GM21447 (cell line): Measurements from ENCODE around the gene ZBTB33.

Experiments
- ATAC-seq: cut with Tn5 transposase; IDR thresholded peaks from one replicate; pipeline ENCODE4 v1.9.1; 2021; ENCODE audit not compliant: unreplicated experiment

The ZBTB33 gene

GRCh38 chrX:120250522-120251271 is at the start of gene ZBTB33:
ZBTB33 (plus strand) TSS chrX:120250812; CDS start chrX:120253416, 2,604 bp downstream.
- peak; percentile 93 for ATAC-seq

GRCh38 chrX:120200851-120201250 is 49.8 kb upstream of the ZBTB33 start:
- ATAC-seq: no peak

GRCh38 chrX:120205816-120206753 is 44.5 kb upstream of the ZBTB33 start:
- no peak for ATAC-seq

GRCh38 chrX:120207009-120207605 is 43.5 kb upstream of the ZBTB33 start:
- no peak for ATAC-seq

- ATAC-seq: peak; percentile 51
Observed at GRCh38 chrX:120213438-120214265, 37.0 kb upstream of the ZBTB33 start.

- ATAC-seq: no peak
Observed at GRCh38 chrX:120223374-120223773, 27.2 kb upstream of the ZBTB33 start.

- ATAC-seq: no peak
Observed at GRCh38 chrX:120224388-120224787, 26.2 kb upstream of the ZBTB33 start.

- ATAC-seq: no peak
Observed at GRCh38 chrX:120228187-120228908, 22.3 kb upstream of the ZBTB33 start.

- ATAC-seq: no peak
Observed at GRCh38 chrX:120235284-120235683, 15.3 kb upstream of the ZBTB33 start.

- ATAC-seq: no peak
Observed at GRCh38 chrX:120236687-120237479, 13.7 kb upstream of the ZBTB33 start.

GRCh38 chrX:120238933-120239332 is 11.7 kb upstream of the ZBTB33 start:
- no peak for ATAC-seq

- no peak for ATAC-seq
Observed at GRCh38 chrX:120242813-120243212, 7.8 kb upstream of the ZBTB33 start.

GRCh38 chrX:120244395-120244734 is 6.2 kb upstream of the ZBTB33 start:
- ATAC-seq: peak; percentile 19

- ATAC-seq: peak; percentile 83
Observed at GRCh38 chrX:120244735-120245498, 5.7 kb upstream of the ZBTB33 start.

- ATAC-seq: no peak
Observed at GRCh38 chrX:120251471-120252011, 929 bp downstream of the ZBTB33 start.

GRCh38 chrX:120253784-120254183 is 3.2 kb downstream of the ZBTB33 start:
- no peak for ATAC-seq

GRCh38 chrX:120260369-120260768 is 9.8 kb downstream of the ZBTB33 start:
- ATAC-seq: no peak
